ENCODE measurements around the gene CCDC28B.

DNA sequence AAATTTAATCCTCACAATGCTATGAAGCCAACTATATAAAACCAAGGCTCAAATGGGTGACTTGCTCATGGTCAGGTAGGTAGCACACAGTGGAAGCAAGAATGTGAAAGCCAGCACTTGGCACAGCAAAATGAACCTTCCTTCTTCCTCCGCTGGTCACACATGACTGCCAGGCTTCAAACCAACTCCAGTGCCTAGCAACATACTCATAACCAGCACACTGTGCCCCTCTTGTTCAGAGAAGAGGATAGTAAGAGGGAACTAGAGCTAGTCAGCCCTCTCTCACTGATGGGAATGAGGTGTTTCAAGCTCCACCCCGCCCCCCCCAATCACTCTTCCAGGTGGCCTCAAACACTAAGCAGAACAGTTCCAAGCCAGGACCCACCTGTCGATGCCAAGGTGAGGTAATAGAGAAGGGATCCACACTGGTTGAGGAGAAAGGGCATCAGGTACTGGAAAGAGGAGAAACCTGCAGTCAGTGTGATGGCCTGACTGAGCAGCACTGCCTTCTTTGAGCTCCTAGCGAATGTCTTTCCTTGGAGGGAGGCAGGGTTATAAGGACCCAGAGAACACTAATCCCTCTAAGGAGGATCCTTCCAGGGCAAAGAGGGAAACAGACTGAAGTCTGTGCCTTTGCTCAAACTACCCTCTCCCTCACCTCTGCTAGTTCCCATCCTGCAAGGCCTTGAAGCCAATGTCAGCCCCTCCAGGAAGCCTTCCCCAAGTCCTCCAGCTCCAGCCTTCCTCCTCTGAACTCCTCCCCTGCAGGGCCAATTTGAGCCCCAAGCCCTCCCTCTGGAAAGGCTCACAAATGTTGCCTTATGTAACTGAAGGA is 20.6 kb downstream of the CCDC28B start:
- TF ChIP-seq CTCF (IDR thresholded peaks at IDR 0.05) (no peak), POLR2A (IDR thresholded peaks at IDR 0.05) (no peak), EP300 (IDR thresholded peaks at IDR 0.05; ENCODE audit: low read depth) (no peak), POLR2AphosphoS5 (IDR thresholded peaks at IDR 0.05) (no peak)

All from transverse colon (tissue), 4 donors.